Smooth muscle cell (in vitro differentiated cells): ENCODE results near the gene FBP1. TPM values are rescaled to one million over a fixed set of nuclear protein-coding genes. Genes with fewer than 3 reads are reported as not detected.

ENCODE experiments used
- DNase-seq: peaks from one replicate; lab custom pipeline; 2025; ENCODE audit not compliant: unreplicated experiment; lab: John Stamatoyannopoulos, UW
- H2AFZ ChIP-seq: fragments of 200-600 bp; sonication (generic); 2 replicates; pipeline ENCODE4 v1.6.0; 2016; ENCODE audit warnings: antibody characterized with exemption, low read depth, mild to moderate bottlenecking
- H3F3A ChIP-seq: fragments of 200-600 bp; sonication (generic); 2 replicates; pipeline ENCODE4 v1.6.0; 2017; ENCODE audit warnings: antibody characterized with exemption, low read depth
- H3K27ac ChIP-seq: fragments of 200-600 bp; sonication (generic); 2 replicates; pipeline ENCODE4 v1.5.1; 2016; ENCODE audit warnings: low read depth, mild to moderate bottlenecking
- H3K27me3 ChIP-seq: fragments of 200-600 bp; sonication (generic); 2 replicates; pipeline ENCODE4 v1.6.1; 2016; ENCODE audit warnings: low read depth, mild to moderate bottlenecking
- H3K36me3 ChIP-seq: fragments of 200-600 bp; sonication (generic); 2 replicates; pipeline ENCODE4 v1.5.1; 2016; ENCODE audit warnings: low read depth
- H3K4me1 ChIP-seq: fragments of 200-600 bp; sonication (generic); 2 replicates; pipeline ENCODE4 v1.5.1; 2016; ENCODE audit warnings: low read depth
- H3K4me2 ChIP-seq: fragments of 200-600 bp; sonication (generic); 2 replicates; pipeline ENCODE4 v1.6.0; 2016; ENCODE audit warnings: mild to moderate bottlenecking
- H3K4me3 ChIP-seq: fragments of 200-600 bp; sonication (generic); 2 replicates; pipeline ENCODE4 v1.5.1; 2016; ENCODE audit warnings: mild to moderate bottlenecking
- H3K79me2 ChIP-seq: fragments of 200-600 bp; sonication (generic); 2 replicates; pipeline ENCODE4 v1.6.0; 2016; ENCODE audit warnings: low read depth, mild to moderate bottlenecking
- H3K9ac ChIP-seq: fragments of 200-600 bp; sonication (generic); 2 replicates; pipeline ENCODE4 v1.6.0; 2016; ENCODE audit warnings: low read depth
- H3K9me3 ChIP-seq: fragments of 200-600 bp; sonication (generic); replicated peaks from 2 replicates; pipeline ENCODE4 v1.5.1; 2016; ENCODE audit warnings: low read depth
- H4K20me1 ChIP-seq: fragments of 200-600 bp; sonication (generic); 2 replicates; pipeline ENCODE4 v1.6.0; 2016; ENCODE audit warnings: low read depth
- WGBS: methylation state at CpG from one replicate; pipeline ENCODE4 v1.1.7; 2016; ENCODE audit warnings: low lambda C conversion rate; 5-methylcytosine and 5-hydroxymethylcytosine counted together
- polyA plus RNA-seq: library from polyadenylated mRNA; unstranded; fragments of >200 nt; fragmentation: Nextera tagmentation; extraction: Ambion mirVana; gene quantifications from 2 replicates; pipeline ENCODE4 v1.2.1, GENCODE V29; 2016
- total RNA-seq: library from RNA; depleted of rRNA; stranded (reverse); fragments of >200 nt; gene quantifications from 2 replicates; pipeline ENCODE4 v1.2.3, GENCODE V29; 2014
- TF ChIP-seq, protein P1 (sequence below): fragments of 200-600 bp; sonication (generic); IDR thresholded peaks from 2 replicates; pipeline ENCODE4 v1.5.1; 2017; ENCODE audit warnings: borderline replicate concordance, mild to moderate bottlenecking, antibody characterized with exemption; ENCODE audit not compliant: insufficient read depth, poor library complexity, severe bottlenecking

FBP1 gene
- total and polyA plus RNA-seq, 2 experiments from 2014 or later: 0.22 to 0.70 TPM

DNA sequence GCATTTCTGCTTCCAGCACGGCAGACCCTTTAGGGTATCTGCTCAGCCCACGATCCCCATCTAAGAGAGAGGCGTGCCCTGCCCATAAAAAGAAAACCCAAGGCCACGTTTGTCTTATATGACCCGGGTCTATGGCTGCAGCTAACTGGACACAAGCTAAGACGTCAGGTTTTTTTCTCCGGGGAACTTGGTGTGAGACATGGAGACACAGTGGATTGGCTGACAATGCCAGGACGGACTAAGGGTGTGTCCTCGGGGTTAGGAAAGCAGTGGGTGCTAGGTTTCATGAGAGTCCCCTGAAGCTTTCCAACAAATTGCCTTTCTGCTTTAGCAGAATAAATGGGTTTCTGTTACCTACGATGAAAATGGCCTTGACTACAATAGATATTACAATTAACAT, 38.6 kb downstream of the FBP1 start:
- Histone ChIP-seq H3K4me1 (no peaks in the 10 kb centered on the region), H3K4me2 (no peak overlapping the region), H2AFZ (no peak overlapping the region), H3F3A (no peaks in the 10 kb centered on the region), H3K4me3 (no peak overlapping the region), H4K20me1 (no peaks in the 10 kb centered on the region), H3K9me3 (no peaks in the 10 kb centered on the region), H3K27me3 (no peaks in the 10 kb centered on the region), H3K36me3 (no peaks in the 10 kb centered on the region), H3K27ac (no peak overlapping the region), H3K79me2 (no peaks in the 10 kb centered on the region), H3K9ac (no peak overlapping the region)
- TF ChIP-seq, protein P1, sequence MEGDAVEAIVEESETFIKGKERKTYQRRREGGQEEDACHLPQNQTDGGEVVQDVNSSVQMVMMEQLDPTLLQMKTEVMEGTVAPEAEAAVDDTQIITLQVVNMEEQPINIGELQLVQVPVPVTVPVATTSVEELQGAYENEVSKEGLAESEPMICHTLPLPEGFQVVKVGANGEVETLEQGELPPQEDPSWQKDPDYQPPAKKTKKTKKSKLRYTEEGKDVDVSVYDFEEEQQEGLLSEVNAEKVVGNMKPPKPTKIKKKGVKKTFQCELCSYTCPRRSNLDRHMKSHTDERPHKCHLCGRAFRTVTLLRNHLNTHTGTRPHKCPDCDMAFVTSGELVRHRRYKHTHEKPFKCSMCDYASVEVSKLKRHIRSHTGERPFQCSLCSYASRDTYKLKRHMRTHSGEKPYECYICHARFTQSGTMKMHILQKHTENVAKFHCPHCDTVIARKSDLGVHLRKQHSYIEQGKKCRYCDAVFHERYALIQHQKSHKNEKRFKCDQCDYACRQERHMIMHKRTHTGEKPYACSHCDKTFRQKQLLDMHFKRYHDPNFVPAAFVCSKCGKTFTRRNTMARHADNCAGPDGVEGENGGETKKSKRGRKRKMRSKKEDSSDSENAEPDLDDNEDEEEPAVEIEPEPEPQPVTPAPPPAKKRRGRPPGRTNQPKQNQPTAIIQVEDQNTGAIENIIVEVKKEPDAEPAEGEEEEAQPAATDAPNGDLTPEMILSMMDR: no peak
- 79% methylated on average over 10 of the region's 10 CpGs for WGBS
- no peak for DNase-seq

DNA sequence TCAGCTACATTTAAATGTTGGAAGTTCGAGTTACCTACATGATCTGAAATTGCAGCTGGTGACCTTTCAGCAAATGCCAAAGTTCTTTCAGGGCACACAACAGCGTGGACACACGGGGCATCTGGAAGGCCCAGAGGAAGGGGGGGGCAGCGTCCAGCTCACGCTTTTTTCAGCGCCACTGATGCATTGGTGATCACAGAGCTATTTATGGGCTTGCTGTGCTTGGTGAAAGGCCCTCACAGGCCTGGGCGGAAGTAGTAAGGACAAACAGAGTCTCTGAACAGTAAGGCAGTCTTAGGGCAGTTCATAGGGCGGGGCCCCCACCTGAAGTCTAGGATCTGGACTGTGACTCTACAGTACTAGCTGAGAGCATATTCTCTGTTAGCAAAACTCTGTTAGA, 39.1 kb downstream of the FBP1 start:
- no peak overlapping the region for H3K4me2 ChIP-seq
- H3K9me3 ChIP-seq: no peaks in the 10 kb centered on the region
- H2AFZ ChIP-seq: no peak overlapping the region
- 90% methylated on average over 8 of the region's 8 CpGs for WGBS
- no peak for DNase-seq
- H3K79me2 ChIP-seq: no peaks in the 10 kb centered on the region
- no peaks in the 10 kb centered on the region for H3K36me3 ChIP-seq
- H3F3A ChIP-seq: no peaks in the 10 kb centered on the region
- no peaks in the 10 kb centered on the region for H4K20me1 ChIP-seq
- no peak overlapping the region for H3K27ac ChIP-seq
- TF ChIP-seq, protein P1: no peak
- H3K9ac ChIP-seq: no peak overlapping the region
- no peaks in the 10 kb centered on the region for H3K27me3 ChIP-seq
- no peaks in the 10 kb centered on the region for H3K4me1 ChIP-seq
- H3K4me3 ChIP-seq: no peak overlapping the region

DNA sequence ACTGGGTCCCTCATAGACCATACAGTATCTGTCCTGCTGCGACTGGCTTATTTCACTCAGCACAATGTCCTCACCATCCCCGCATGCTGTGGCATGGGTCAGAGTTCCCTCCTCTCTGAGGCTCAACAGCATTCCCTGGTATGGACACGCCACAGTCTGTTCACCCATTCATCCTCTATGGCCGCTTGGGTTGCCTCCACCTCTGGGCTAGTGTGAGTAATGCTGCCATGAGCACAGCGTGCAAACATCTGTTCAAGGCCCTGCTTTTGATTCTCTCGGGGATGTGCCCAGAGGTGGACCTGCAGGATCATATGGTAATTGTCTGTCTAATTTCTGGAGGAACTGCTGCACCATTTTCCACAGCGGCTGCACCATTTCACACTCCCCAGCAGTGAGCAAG, 40.2 kb downstream of the FBP1 start:
- no peaks in the 10 kb centered on the region for H3K79me2 ChIP-seq
- no peaks in the 10 kb centered on the region for H3F3A ChIP-seq
- TF ChIP-seq, protein P1: no peak
- no peak overlapping the region for H2AFZ ChIP-seq
- no peak overlapping the region for H3K4me3 ChIP-seq
- no peaks in the 10 kb centered on the region for H3K27me3 ChIP-seq
- no peaks in the 10 kb centered on the region for H3K9me3 ChIP-seq
- no peak overlapping the region for H3K9ac ChIP-seq
- no peak for DNase-seq
- H3K4me2 ChIP-seq: no peak overlapping the region
- no peaks in the 10 kb centered on the region for H3K36me3 ChIP-seq
- WGBS: 79% methylated on average over 7 of the region's 7 CpGs
- no peaks in the 10 kb centered on the region for H3K4me1 ChIP-seq
- no peak overlapping the region for H3K27ac ChIP-seq
- H4K20me1 ChIP-seq: no peaks in the 10 kb centered on the region
